ENCODE results near the gene DYNLL1. TPM values are rescaled to one million over a fixed set of nuclear protein-coding genes. Genes with fewer than 3 reads are reported as not detected.
A peak's percentile ranks its signal among the peaks of the same experiment; 100 is the strongest.

Gene DYNLL1
- total and polyA plus RNA-seq, 12 donors, result 94.0 to 352 (median 128) TPM

DNA sequence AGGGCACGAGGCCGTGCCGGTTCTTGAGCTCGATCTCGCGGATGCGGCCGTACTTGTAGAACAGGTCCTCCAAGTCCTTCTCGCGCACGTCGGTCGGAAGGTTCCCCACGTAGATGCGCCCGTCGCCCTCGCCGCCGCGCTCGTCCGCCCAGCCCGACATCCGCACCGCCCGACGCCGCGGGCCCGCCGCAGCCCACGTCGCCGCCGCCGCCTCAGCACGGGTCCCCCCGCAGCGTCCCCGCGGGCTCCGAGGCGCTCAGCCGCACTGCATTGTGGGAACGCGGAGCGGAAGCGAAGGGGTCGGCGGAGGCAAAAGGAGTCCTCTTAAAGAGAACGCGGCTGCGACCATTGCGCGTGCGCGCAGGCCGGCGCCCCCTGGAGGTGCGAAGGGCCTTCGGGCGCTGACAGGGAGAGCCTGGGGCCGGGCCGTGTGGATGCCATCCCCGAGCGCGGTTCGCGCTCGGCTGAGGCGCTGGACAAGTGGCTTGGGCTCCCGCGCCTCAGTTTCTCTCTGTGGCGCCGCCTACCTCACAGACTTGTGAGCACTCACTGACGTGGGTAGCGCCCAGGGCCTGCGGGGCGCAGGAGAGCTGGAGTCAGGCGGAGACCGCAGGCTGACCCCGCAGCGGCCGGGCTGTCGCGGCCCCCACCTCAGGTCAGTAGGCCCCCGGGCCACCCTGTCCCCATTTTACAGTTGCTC is 26.3 kb upstream of the DYNLL1 start, which contains the start of gene SRSF9:
Gene SRSF9 (minus strand): TSS at position 299 of the 700 bp plus-strand sequence. CDS start 139 bp downstream, at position 160.
- H3K9me3 ChIP-seq, result no peaks in the 10 kb centered on the region
- intact Hi-C loops (cut with DNase I), result no loop called here
- TF ChIP-seq, protein P1, sequence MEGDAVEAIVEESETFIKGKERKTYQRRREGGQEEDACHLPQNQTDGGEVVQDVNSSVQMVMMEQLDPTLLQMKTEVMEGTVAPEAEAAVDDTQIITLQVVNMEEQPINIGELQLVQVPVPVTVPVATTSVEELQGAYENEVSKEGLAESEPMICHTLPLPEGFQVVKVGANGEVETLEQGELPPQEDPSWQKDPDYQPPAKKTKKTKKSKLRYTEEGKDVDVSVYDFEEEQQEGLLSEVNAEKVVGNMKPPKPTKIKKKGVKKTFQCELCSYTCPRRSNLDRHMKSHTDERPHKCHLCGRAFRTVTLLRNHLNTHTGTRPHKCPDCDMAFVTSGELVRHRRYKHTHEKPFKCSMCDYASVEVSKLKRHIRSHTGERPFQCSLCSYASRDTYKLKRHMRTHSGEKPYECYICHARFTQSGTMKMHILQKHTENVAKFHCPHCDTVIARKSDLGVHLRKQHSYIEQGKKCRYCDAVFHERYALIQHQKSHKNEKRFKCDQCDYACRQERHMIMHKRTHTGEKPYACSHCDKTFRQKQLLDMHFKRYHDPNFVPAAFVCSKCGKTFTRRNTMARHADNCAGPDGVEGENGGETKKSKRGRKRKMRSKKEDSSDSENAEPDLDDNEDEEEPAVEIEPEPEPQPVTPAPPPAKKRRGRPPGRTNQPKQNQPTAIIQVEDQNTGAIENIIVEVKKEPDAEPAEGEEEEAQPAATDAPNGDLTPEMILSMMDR (IDR thresholded peaks at IDR 0.05), result peak; percentile 86 to 99 (median 96)
- peaks cover 0 to 32% (median 11%) of the 10 kb centered on the region in 9 donors for H3K36me3 ChIP-seq
- H3K4me3 ChIP-seq, result peak within 1 kb of the TSS; percentile 70 to 99 (median 92)
- DNase-seq (peak; percentile 95 to 98), ATAC-seq (peak; percentile 92 to 98 (median 98))
- 0% methylated on average over 88 of the region's 88 CpGs for WGBS, 2 donors
- no peaks in the 10 kb centered on the region for H3K27me3 ChIP-seq
- peak within 1 kb of the TSS; percentile 70 to 97 (median 95) for H3K27ac ChIP-seq
- peaks cover 2 to 56% (median 36%) of the 10 kb centered on the region in 9 donors for H3K4me1 ChIP-seq

DNA sequence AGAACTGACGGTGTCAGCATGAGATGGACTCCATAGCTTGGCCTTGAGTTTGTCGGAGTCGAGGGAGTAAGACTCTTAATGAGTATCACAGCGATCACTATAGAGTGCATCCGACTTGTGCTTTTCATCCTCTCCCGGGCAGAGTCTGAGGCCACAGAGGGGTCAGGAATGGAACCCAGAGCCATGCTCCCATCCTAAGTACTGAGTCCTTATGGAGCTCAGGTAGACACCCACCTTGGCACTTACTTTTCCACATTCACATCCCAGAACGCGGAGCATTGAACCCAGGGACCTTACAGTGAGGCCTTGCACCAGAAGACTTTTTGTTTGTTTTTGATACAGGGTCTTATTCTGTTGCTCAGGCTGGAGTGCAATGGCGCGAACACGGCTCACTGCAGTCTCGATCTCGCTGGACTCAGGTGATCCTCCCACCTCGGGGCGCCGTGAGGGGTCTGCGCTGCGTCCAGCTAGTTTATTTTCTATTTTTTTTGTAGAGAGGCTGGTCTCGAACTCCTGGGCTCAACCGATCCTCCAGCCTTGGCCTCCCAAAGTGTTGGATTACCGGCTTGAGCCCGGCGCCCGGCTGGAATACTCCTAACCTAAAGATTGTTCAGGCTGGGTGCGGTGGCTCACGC is 25.6 kb upstream of the DYNLL1 start:
- intact Hi-C loops (cut with DNase I), result no loop called here
- no peaks in the 10 kb centered on the region for H3K27me3 ChIP-seq
- peak overlapping the region; percentile 43 to 99 (median 91) for H3K4me3 ChIP-seq
- 66 to 68% methylated on average over 26 of the region's 26 CpGs for WGBS, 2 donors
- TF ChIP-seq, protein P1 (IDR thresholded peaks at IDR 0.05), result no peak
- H3K27ac ChIP-seq, result peak overlapping the region in 9 of 10 donors; percentile 87 to 97 (median 95)
- ATAC-seq, result peak in 7 of 8 donors; percentile 14 to 47 (median 25)
- H3K4me1 ChIP-seq, result peaks cover 2 to 60% (median 36%) of the 10 kb centered on the region in 9 donors
- peaks cover 0 to 26% (median 4%) of the 10 kb centered on the region in 9 donors for H3K36me3 ChIP-seq
- DNase-seq, result no peak
- no peaks in the 10 kb centered on the region for H3K9me3 ChIP-seq

DNA sequence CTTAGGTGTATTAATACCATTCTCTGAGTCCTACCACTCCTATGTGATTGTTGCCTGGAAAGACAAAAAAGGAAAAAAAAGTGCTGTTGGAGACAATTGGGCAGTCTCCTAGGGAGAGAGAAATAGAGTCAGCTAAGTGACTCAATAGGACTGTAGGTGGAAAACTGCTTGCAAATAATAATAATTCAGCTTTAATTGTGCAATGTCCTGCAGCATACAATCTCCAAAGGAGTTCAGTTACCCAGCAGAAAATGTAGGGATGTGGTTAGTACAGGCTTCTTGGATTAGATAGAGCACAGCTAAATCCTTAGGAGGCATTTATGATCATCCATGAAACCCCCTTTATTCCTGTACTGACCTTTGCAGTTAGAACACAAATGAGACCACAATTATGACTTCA is 23.4 kb upstream of the DYNLL1 start:
- Histone ChIP-seq H3K27me3 (no peaks in the 10 kb centered on the region), H3K4me3 (no peak overlapping the region), H3K9me3 (no peaks in the 10 kb centered on the region), H3K4me1 (peaks cover 2 to 52% (median 19%) of the 10 kb centered on the region in 9 donors), H3K27ac (no peak overlapping the region), H3K36me3 (peaks cover 0 to 3% (median 0%) of the 10 kb centered on the region in 9 donors)
- TF ChIP-seq, protein P1 (IDR thresholded peaks at IDR 0.05), result no peak
- DNase-seq (no peak), ATAC-seq (no peak)
- intact Hi-C loops (cut with DNase I), result no loop called here

DNA sequence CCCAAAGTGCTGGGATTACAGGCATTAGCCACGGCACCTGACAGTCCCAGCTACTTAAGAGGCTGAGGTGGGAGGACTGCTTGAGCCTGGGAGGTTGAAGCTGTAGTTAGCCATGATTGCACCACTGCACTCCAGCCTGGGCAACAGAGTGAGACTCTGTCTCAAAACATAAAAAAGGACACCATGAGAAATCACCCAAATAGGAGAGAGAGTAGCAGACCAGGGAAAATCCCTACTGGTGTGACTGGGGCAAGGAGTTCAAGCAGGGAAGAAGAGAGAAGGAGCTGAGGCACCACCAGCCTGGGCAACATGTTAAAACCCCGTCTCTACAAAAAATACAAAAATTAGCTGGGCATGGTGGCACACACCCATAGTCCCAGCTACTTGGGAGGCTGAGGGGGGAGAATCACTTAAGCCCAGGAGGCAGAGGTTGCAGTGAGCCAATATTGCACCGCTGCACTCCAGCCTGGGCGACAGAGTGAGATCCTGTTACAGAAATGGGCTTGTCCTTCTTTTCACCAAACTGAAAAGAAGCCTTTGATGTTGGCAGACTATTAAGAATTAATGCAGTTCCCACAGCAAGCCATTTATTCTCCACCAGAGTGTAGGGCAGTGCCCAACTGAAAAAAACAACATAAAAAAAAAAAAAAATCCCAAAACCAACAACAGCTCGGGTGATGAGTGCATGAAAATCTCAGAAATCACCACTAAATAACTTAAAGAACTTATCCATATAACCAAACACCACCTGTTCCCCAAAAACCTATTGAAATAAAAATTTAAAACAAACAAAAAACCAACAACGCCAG is 21.9 kb upstream of the DYNLL1 start:
- DNase-seq (no peak), ATAC-seq (no peak)
- no peaks in the 10 kb centered on the region for H3K27me3 ChIP-seq
- intact Hi-C loops (cut with DNase I), result no loop called here
- no peaks in the 10 kb centered on the region for H3K36me3 ChIP-seq
- peaks cover 2 to 42% (median 9%) of the 10 kb centered on the region in 9 donors for H3K4me1 ChIP-seq
- no peak overlapping the region for H3K4me3 ChIP-seq
- TF ChIP-seq, protein P1 (IDR thresholded peaks at IDR 0.05), result no peak
- WGBS, 2 donors, result 79 to 80% methylated on average over 6 of the region's 6 CpGs
- H3K9me3 ChIP-seq, result no peaks in the 10 kb centered on the region
- no peak overlapping the region for H3K27ac ChIP-seq
